ENCODE results near the gene BASP1.

BASP1 gene

DNA sequence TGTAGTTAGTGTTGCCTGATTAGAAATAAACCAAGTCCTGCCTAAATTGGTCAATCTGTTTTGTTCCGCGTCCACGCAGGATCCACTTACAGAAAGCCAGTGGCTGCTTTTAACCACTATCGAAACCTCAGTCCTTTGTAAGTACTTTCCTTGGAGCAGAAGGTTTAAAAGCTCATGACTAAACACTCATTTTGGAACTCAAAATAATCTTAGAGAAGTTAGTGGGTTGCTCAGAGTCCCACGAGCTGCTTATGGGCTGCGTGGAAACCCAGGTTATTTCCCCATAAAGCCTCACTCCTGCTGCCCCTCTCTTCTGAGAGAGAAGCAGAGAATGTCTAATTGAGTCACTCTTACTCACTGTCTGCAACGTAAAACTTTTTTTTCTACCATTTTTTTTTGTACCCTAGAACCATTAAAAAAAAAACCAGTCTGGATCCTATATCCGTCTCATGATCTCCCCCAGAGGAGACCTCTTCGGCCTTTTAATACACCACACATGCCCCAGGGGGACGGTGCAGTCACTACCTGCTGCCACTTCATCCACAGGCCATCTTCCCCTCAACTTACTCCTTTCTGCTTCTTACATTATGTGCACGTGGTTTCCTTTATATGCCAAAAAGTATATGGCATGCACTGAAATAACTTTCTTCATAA, 7.6 kb downstream of the BASP1 start:
- TF ChIP-seq, protein P1, sequence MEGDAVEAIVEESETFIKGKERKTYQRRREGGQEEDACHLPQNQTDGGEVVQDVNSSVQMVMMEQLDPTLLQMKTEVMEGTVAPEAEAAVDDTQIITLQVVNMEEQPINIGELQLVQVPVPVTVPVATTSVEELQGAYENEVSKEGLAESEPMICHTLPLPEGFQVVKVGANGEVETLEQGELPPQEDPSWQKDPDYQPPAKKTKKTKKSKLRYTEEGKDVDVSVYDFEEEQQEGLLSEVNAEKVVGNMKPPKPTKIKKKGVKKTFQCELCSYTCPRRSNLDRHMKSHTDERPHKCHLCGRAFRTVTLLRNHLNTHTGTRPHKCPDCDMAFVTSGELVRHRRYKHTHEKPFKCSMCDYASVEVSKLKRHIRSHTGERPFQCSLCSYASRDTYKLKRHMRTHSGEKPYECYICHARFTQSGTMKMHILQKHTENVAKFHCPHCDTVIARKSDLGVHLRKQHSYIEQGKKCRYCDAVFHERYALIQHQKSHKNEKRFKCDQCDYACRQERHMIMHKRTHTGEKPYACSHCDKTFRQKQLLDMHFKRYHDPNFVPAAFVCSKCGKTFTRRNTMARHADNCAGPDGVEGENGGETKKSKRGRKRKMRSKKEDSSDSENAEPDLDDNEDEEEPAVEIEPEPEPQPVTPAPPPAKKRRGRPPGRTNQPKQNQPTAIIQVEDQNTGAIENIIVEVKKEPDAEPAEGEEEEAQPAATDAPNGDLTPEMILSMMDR (IDR thresholded peaks at IDR 0.05; ENCODE audit: extremely low read depth, missing control alignments), result no peak
- DNase-seq (ENCODE audit: low spot score), result peak; percentile 48

DNA sequence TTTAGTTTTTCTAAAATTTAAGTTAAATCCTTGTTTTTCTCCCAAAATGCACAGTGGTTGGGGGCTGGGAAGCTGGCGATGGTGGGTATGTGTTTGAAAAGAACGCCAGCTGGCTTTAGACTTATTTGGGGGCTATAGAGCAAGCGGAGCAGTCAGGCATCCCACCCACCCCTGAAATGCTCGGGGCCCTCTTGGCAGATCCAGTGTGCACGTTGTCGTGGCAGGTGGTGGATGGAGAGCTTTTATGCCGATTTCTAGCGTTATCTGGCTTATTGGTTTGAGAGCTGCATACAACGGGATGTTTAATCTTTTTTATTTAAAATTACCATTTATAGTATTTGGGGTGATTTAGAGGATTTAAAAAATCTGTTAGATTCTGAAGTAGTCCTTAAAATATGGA, 8.1 kb downstream of the BASP1 start:
- DNase-seq (ENCODE audit: low spot score), result no peak
- TF ChIP-seq, protein P1 (IDR thresholded peaks at IDR 0.05; ENCODE audit: extremely low read depth, missing control alignments), result no peak

DNA sequence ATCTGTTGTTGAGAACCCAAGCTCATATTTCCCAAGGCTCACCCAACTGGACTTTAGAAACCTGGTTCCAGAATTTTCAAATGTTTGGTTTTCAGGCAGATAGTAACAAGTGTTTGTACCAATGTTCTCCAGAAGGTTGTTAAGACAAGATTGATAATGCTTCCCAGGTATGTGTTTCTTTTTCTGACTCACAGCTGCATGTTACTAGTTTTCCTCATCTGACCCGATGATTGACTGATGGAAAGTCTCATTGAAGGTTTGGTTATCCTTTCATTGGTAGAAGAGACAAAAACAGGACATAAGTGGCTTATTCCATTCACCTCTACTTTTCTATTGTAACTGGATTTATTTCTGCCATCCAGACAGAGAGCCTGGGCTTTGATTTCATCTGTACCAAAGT, 10.4 kb downstream of the BASP1 start:
- TF ChIP-seq, protein P1 (IDR thresholded peaks at IDR 0.05; ENCODE audit: extremely low read depth, missing control alignments), result no peak

DNA sequence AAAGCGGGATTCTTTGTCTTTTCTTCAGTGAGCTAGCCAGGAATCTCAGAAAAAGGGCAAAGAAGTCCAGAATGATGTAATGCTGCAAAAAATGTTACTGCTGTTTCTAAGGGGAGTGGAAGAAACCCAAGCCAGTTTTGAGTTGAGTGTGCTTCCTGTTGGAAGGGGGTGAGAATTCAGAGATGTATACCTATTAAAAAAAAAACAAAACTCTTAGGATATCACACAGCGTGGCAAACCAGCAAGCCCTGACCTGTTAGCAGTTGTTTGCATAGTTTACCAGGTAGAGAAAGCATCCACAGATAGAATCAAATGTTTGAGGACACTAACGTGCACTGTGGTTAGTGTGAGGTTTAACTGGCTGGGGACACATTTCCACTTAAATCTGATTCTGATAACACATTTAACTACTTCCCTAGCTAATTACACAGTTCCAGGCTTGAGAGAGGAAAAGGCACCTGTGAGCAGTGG, 11.4 kb downstream of the BASP1 start:
- TF ChIP-seq, protein P1 (IDR thresholded peaks at IDR 0.05; ENCODE audit: extremely low read depth, missing control alignments), result no peak
- DNase-seq (ENCODE audit: low spot score), result peak; percentile 26

More for the DNA sequence above, 10.4 kb downstream of the BASP1 start:
- DNase-seq (ENCODE audit: low spot score), result no peak

DNA sequence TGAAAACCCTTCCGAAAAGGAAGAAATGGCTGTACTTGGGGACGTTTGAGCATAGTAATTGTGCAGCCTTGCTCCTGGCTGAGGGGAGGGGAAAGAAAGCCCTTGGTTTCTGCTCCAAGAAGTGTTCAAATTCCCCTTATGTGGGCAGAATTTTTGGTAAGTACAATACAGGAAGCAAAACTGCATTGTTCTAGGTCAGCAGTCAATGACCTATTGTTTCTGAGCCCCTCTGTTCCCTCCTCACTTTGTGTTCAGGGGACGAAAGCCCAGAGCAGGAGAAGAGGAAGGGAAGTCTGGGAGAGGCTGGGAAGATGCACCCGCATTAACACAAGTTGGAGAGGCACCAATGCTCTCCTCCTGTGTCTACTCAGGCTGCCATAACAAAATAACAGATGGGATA, 11.9 kb downstream of the BASP1 start:
- TF ChIP-seq, protein P1 (IDR thresholded peaks at IDR 0.05; ENCODE audit: extremely low read depth, missing control alignments), result no peak

DNA sequence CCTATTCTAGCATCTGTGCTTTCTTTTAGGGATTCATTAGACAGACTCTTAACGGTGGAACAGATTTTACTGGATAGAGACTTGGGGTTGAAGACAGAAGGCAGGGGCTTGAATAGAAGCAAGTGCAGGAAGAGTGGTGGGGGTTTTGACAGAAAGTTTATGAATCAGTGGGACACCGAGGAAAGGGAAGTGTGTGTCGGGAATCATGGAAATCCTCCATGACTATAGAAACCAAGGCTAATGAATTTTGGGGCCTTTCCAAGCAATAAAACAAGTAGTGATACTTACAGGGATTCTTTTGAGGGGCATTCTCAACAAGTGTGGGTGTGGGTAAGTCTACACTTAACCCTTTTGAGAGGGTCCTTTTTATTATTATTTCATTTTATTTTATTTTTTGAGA, 12.8 kb downstream of the BASP1 start:
- TF ChIP-seq, protein P1 (IDR thresholded peaks at IDR 0.05; ENCODE audit: extremely low read depth, missing control alignments), result no peak
- DNase-seq (ENCODE audit: low spot score), result no peak

More for the DNA sequence above, 11.9 kb downstream of the BASP1 start:
- DNase-seq (ENCODE audit: low spot score), result peak; percentile 33

DNA sequence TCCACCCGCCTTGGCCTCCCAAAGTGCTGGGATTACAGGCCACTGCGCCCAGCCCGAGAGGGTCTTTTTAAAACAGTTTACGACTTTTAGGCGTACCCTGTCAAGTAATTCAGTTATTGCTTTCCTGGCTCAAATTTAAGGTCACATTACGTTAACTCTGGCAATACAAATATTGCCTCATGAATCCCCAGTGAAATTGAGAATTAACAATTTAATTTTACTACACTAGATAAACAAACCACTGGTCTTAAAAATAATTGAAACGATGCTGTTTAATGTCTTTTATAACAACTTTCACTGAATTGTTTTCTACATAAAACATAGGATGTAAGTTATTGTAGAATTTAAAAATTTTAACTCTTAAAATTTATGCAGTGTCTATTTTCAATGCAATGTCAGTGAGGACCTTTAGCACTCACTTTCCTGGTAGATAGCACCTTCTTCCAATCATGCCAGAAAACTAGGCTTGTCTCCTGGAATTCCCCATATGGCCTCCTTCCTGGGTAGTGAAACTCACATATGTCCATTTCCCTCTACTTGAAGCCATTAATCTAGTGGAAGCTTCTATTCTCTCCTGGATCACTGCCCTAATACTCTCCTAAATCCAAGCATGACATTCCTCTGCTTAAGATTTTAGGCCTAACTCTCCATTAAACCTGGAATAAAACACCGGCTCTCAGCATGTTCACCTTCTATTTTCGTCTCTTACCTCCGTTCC, 13.5 kb downstream of the BASP1 start:
- TF ChIP-seq, protein P1 (IDR thresholded peaks at IDR 0.05; ENCODE audit: extremely low read depth, missing control alignments), result no peak

More for the DNA sequence above, 13.5 kb downstream of the BASP1 start:
- DNase-seq (ENCODE audit: low spot score), result no peak
